ENCODE results near the gene TTC12. TPM values are rescaled to one million over a fixed set of nuclear protein-coding genes. Genes with fewer than 3 reads are reported as not detected.

TTC12 gene
- total RNA-seq, 1 donor from 2014 or later: 11.1 TPM

- no peak for DNase-seq (ENCODE audit: low spot score)
- Mint-ChIP-seq H3K36me3 (ENCODE audit: low read depth, unreplicated experiment) (no peaks in the 10 kb centered on the region), H3K27ac (ENCODE audit: unreplicated experiment) (no peak overlapping the region), H3K9me3 (ENCODE audit: unreplicated experiment) (no peaks in the 10 kb centered on the region), H3K4me1 (ENCODE audit: unreplicated experiment) (peaks cover 22% of the 10 kb centered on the region), H3K4me3 (ENCODE audit: unreplicated experiment) (no peak overlapping the region), H3K27me3 (ENCODE audit: unreplicated experiment) (peaks cover 4% of the 10 kb centered on the region)
- TF ChIP-seq CTCF (IDR thresholded peaks at IDR 0.05; ENCODE audit: unreplicated experiment): no peak
These were observed 95.1 kb downstream of the TTC12 start for GRCh38 chr11:113409526-113409925.

GRCh38 chr11:113410414-113411135 lies 96.2 kb downstream of the TTC12 start:
- H3K36me3 Mint-ChIP-seq (ENCODE audit: low read depth, unreplicated experiment): no peaks in the 10 kb centered on the region
- H3K4me3 Mint-ChIP-seq (ENCODE audit: unreplicated experiment): no peak overlapping the region
- H3K9me3 Mint-ChIP-seq (ENCODE audit: unreplicated experiment): no peaks in the 10 kb centered on the region
- no peak for TF ChIP-seq CTCF (IDR thresholded peaks at IDR 0.05; ENCODE audit: unreplicated experiment)
- no peak for DNase-seq (ENCODE audit: low spot score)
- H3K27me3 Mint-ChIP-seq (ENCODE audit: unreplicated experiment): no peaks in the 10 kb centered on the region
- no peak overlapping the region for H3K27ac Mint-ChIP-seq (ENCODE audit: unreplicated experiment)
- H3K4me1 Mint-ChIP-seq (ENCODE audit: unreplicated experiment): peaks cover 12% of the 10 kb centered on the region

GRCh38 chr11:113411536-113411935 lies 97.2 kb downstream of the TTC12 start:
- Mint-ChIP-seq H3K4me1 (ENCODE audit: unreplicated experiment) (peaks cover 3% of the 10 kb centered on the region), H3K36me3 (ENCODE audit: low read depth, unreplicated experiment) (no peaks in the 10 kb centered on the region), H3K27me3 (ENCODE audit: unreplicated experiment) (no peaks in the 10 kb centered on the region), H3K9me3 (ENCODE audit: unreplicated experiment) (no peaks in the 10 kb centered on the region), H3K27ac (ENCODE audit: unreplicated experiment) (no peak overlapping the region), H3K4me3 (ENCODE audit: unreplicated experiment) (no peak overlapping the region)
- DNase-seq (ENCODE audit: low spot score): no peak
- no peak for TF ChIP-seq CTCF (IDR thresholded peaks at IDR 0.05; ENCODE audit: unreplicated experiment)

- H3K4me1 Mint-ChIP-seq (ENCODE audit: unreplicated experiment): no peaks in the 10 kb centered on the region
These were observed 98.3 kb downstream of the TTC12 start for GRCh38 chr11:113412675-113413074.

More at GRCh38 chr11:113412675-113413074, 98.3 kb downstream of the TTC12 start:
- no peak for DNase-seq (ENCODE audit: low spot score)
- no peak for TF ChIP-seq CTCF (IDR thresholded peaks at IDR 0.05; ENCODE audit: unreplicated experiment)
- Mint-ChIP-seq H3K36me3 (ENCODE audit: low read depth, unreplicated experiment) (no peaks in the 10 kb centered on the region), H3K9me3 (ENCODE audit: unreplicated experiment) (no peaks in the 10 kb centered on the region), H3K27ac (ENCODE audit: unreplicated experiment) (no peak overlapping the region), H3K4me3 (ENCODE audit: unreplicated experiment) (no peak overlapping the region), H3K27me3 (ENCODE audit: unreplicated experiment) (no peaks in the 10 kb centered on the region)

Data from endothelial cell (in vitro differentiated cells).